VCaP (cell line): Measurements from ENCODE around the gene CCDC170.

Experiments
- H3K27ac ChIP-seq: fragments of 450-650 bp; 2 replicates; pipeline ENCODE4 v1.5.1; 2017
- CTCF ChIP-seq: fragments of 450-650 bp; conservative IDR thresholded peaks from 2 replicates; pipeline ENCODE4 v1.5.1; 2017; ENCODE audit warnings: mild to moderate bottlenecking, moderate library complexity

CCDC170 gene

GRCh38 chr6:151548201-151548600 is 54.4 kb downstream of the CCDC170 start:
- no peak for TF ChIP-seq CTCF

DNA sequence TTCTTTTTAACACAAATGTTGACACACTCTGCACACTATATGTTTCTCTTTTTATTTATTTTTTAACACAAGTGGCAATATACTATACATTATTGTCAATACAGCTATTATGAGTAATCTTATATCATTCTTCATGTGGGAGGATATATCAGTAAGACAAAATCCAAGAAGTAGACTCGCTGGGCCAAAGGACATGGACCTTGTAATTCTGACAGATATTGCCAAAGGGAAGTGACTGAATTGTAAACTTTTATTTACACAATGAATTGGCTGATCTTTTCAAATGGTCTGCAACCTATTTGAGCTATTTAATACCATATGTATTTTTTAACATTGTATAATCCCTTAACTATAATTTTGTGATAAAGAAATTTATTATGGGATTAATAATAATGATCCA is 56.0 kb downstream of the CCDC170 start:
- TF ChIP-seq CTCF: no peak
- H3K27ac ChIP-seq: peak overlapping the region; percentile 16; the same call in 1 of the 2 replicates

More at GRCh38 chr6:151548201-151548600, 54.4 kb downstream of the CCDC170 start:
- no peak overlapping the region for H3K27ac ChIP-seq

GRCh38 chr6:151550618-151551017 is 56.8 kb downstream of the CCDC170 start:
- no peak overlapping the region; the same call in 1 of the 2 replicates for H3K27ac ChIP-seq
- no peak for TF ChIP-seq CTCF

GRCh38 chr6:151551223-151551857 is 57.5 kb downstream of the CCDC170 start:
- no peak overlapping the region for H3K27ac ChIP-seq
- no peak for TF ChIP-seq CTCF

DNA sequence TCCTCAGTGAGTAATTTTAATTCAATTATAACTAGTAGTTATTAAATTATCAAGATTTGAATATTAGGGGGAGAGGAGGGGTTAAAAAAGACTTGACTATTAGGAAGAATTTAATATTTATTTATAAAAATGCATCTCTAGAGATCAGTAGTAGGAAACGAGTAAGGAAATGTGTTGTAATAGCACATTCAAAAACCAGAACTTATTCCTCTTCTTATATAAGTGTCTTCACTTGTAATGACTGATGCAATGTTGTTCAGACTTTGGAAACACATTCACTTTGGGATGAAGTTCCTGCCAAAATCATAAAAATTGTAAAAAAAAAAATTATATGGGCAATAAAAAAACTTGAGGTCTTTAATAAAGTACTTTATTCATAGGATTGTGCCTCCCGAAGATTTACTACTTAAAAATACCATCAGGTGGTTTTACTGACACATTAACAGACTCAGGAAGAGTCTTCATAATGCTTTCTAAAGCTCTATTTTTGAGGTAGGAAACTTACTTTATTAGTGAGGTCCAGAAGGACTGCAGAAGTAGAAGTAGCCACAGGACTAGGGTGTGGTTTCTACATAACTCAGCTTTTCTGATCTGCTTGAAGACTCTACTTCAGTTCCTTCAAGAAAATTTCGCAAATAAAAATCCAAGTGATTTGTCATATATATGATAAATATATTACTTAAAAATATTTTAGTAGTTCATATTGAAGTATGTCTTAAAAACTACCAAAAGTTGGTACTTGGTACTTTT is 59.8 kb downstream of the CCDC170 start:
- TF ChIP-seq CTCF: no peak
- no peak overlapping the region for H3K27ac ChIP-seq

DNA sequence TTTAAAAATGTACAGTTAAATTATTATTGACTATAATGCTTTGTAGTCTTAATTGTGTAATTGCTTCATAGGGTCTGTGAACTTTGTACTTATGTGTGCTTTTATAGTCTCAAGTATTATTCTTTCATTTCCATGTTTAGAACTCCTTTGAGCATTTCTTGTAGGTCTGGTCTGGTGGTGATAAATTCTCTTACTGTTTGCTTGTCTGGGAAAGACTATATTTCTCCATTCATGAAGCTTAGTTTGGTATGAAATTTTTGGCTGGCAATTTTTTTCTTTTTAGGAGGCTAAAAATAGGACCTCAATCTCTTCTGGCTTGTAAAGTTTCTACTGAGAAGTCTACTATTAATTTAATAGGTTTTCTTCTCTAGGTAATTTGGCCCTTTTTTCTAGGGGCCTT is 67.4 kb downstream of the CCDC170 start:
- no peak for TF ChIP-seq CTCF
- no peak overlapping the region for H3K27ac ChIP-seq

DNA sequence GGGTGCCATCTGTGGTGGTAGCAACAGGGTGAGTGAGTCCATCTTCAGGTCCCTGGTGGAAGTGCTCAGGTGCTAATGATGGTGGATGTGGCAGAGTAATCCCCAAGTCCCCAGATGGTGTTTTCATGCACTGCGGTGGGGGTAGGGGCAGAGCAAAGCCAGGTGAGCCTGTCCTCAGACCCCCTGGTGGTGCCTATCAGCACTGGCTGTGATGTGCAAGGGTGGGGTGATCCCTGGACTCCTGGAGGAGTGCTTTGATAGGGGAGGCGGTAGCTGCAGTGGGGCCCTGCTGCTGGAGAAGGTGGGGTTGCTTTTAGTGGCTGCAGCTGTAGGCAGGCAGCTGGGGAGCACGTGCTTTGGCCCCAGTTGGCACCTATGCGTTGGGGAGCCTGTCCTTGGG is 70.8 kb downstream of the CCDC170 start:
- no peak for TF ChIP-seq CTCF
- H3K27ac ChIP-seq: no peak overlapping the region
